BLaER1 treated with 17β-estradiol and CSF1 and Interleukin-3, amounts not matched to agents 10 nM and 100 nM (cell line): ENCODE results near the gene EVL.
A peak's percentile ranks its signal among the peaks of the same experiment; 100 is the strongest.

Experiments
- H3K27ac ChIP-seq, 11 experiments: shearing (Covaris generic); formaldehyde crosslinking; 2 replicates each; pipeline ENCODE4 v1.8.1; 2022
- H3K27me3 ChIP-seq, 11 experiments: shearing (Covaris generic); formaldehyde crosslinking; 2 replicates each; pipeline ENCODE4 v1.8.1; 2022
- H3K36me3 ChIP-seq, 11 experiments: shearing (Covaris generic); formaldehyde crosslinking; 2 replicates each; pipeline ENCODE4 v1.8.1; 2022
- H3K4me1 ChIP-seq, 10 experiments: shearing (Covaris generic); formaldehyde crosslinking; 2 replicates each; pipeline ENCODE4 v1.8.1; 2022
- H3K4me2 ChIP-seq, 11 experiments: shearing (Covaris generic); formaldehyde crosslinking; 2 replicates each; pipeline ENCODE4 v1.8.1; 2022
- H3K4me3 ChIP-seq, 10 experiments: shearing (Covaris generic); formaldehyde crosslinking; 2 replicates each; pipeline ENCODE4 v1.8.1; 2022
- H3K9ac ChIP-seq, 11 experiments: shearing (Covaris generic); formaldehyde crosslinking; 2 replicates each; pipeline ENCODE4 v1.8.1; 2022
- H3K9me3 ChIP-seq, 11 experiments: shearing (Covaris generic); formaldehyde crosslinking; replicated peaks in 1 of 11; 2 replicates each; pipeline ENCODE4 v1.8.1; 2022
- H4K20me1 ChIP-seq, 11 experiments: shearing (Covaris generic); formaldehyde crosslinking; 2 replicates each; pipeline ENCODE4 v1.8.1; 2022
- Cebpa-rat ChIP-seq, 11 experiments: shearing (Covaris generic); IDR thresholded peaks; 2 replicates each; pipeline ENCODE4 v1.8.1; 2022

Gene EVL

GRCh38 chr14:100078216-100078803 lies 13.1 kb downstream of the EVL start:
- H3K9me3 ChIP-seq, result no peaks in the 10 kb centered on the region
- peaks cover 96 to 100% (median 98%) of the 10 kb centered on the region in 10 experiments for H3K4me1 ChIP-seq
- peak overlapping the region in 8 of 11 experiments; percentile 17 to 52 (median 37); a peak in 12 of 22 replicates for H3K9ac ChIP-seq
- H3K4me3 ChIP-seq, result no peak overlapping the region; a peak in 1 of 20 replicates
- H3K4me2 ChIP-seq, result peak overlapping the region; percentile 56 to 100 (median 87)
- H4K20me1 ChIP-seq, result peaks cover 73 to 98% (median 93%) of the 10 kb centered on the region in 11 experiments
- H3K27ac ChIP-seq, result peak overlapping the region in 9 of 11 experiments; percentile 3 to 51 (median 32); a peak in 11 of 22 replicates
- no peaks in the 10 kb centered on the region for H3K27me3 ChIP-seq
- H3K36me3 ChIP-seq, result peaks cover 0 to 75% (median 6%) of the 10 kb centered on the region in 11 experiments; a peak in 8 of 22 replicates
- TF ChIP-seq Cebpa-rat (IDR thresholded peaks at IDR 0.05), result no peak

GRCh38 chr14:100078997-100079725 lies 13.9 kb downstream of the EVL start:
- no peaks in the 10 kb centered on the region for H3K27me3 ChIP-seq
- peaks cover 3 to 78% (median 13%) of the 10 kb centered on the region in 11 experiments; a peak in 20 of 22 replicates for H3K36me3 ChIP-seq
- H3K4me3 ChIP-seq, result no peak overlapping the region; a peak in 1 of 20 replicates
- TF ChIP-seq Cebpa-rat (IDR thresholded peaks at IDR 0.05), result no peak
- H3K9me3 ChIP-seq, result no peaks in the 10 kb centered on the region
- peaks cover 87 to 92% (median 90%) of the 10 kb centered on the region in 10 experiments for H3K4me1 ChIP-seq
- peak overlapping the region; percentile 56 to 100 (median 87) for H3K4me2 ChIP-seq
- H3K9ac ChIP-seq, result peak overlapping the region in 10 of 11 experiments; percentile 16 to 52 (median 34); a peak in 14 of 22 replicates
- peaks cover 74 to 100% (median 98%) of the 10 kb centered on the region in 11 experiments for H4K20me1 ChIP-seq
- peak overlapping the region in 9 of 11 experiments; percentile 3 to 51 (median 32); a peak in 15 of 22 replicates for H3K27ac ChIP-seq

DNA sequence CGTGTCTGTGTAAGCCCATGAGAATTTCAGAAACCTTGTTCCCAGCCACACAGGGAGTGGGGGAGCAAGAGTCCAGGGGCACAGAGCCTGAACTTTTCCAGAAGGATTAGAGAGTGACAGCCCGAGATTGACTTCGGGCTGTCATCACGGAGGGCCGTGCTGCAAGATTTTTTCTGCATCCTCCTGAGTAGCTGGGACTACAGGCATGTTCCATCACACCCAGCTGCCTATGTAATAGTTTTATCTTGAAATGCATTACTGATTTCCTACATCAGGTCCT lies 14.4 kb downstream of the EVL start:
- no peaks in the 10 kb centered on the region for H3K9me3 ChIP-seq
- H3K27ac ChIP-seq, result peak overlapping the region in 5 of 11 experiments; percentile 21 to 51 (median 47); a peak in 9 of 22 replicates
- peaks cover 8 to 78% (median 14%) of the 10 kb centered on the region in 11 experiments for H3K36me3 ChIP-seq
- peak overlapping the region; percentile 56 to 100 (median 87) for H3K4me2 ChIP-seq
- H3K4me3 ChIP-seq, result no peak overlapping the region; a peak in 1 of 20 replicates
- peaks cover 74 to 100% (median 99%) of the 10 kb centered on the region in 11 experiments for H4K20me1 ChIP-seq
- no peak for TF ChIP-seq Cebpa-rat (IDR thresholded peaks at IDR 0.05)
- no peaks in the 10 kb centered on the region for H3K27me3 ChIP-seq
- H3K9ac ChIP-seq, result peak overlapping the region in 7 of 11 experiments; percentile 16 to 52 (median 34); a peak in 8 of 22 replicates
- H3K4me1 ChIP-seq, result peaks cover 82 to 87% (median 84%) of the 10 kb centered on the region in 10 experiments

- Histone ChIP-seq H3K4me3 (no peak overlapping the region), H3K27me3 (no peaks in the 10 kb centered on the region), H3K4me2 (peak overlapping the region; percentile 44 to 100 (median 83)), H3K9me3 (no peaks in the 10 kb centered on the region), H4K20me1 (peaks cover 69 to 99% (median 94%) of the 10 kb centered on the region in 11 experiments), H3K36me3 (peaks cover 13 to 78% (median 19%) of the 10 kb centered on the region in 11 experiments), H3K27ac (no peak overlapping the region), H3K4me1 (peaks cover 77 to 82% (median 79%) of the 10 kb centered on the region in 10 experiments), H3K9ac (no peak overlapping the region; a peak in 1 of 22 replicates)
- no peak for TF ChIP-seq Cebpa-rat (IDR thresholded peaks at IDR 0.05)
Observed at GRCh38 chr14:100080206-100080605, 15.0 kb downstream of the EVL start.

DNA sequence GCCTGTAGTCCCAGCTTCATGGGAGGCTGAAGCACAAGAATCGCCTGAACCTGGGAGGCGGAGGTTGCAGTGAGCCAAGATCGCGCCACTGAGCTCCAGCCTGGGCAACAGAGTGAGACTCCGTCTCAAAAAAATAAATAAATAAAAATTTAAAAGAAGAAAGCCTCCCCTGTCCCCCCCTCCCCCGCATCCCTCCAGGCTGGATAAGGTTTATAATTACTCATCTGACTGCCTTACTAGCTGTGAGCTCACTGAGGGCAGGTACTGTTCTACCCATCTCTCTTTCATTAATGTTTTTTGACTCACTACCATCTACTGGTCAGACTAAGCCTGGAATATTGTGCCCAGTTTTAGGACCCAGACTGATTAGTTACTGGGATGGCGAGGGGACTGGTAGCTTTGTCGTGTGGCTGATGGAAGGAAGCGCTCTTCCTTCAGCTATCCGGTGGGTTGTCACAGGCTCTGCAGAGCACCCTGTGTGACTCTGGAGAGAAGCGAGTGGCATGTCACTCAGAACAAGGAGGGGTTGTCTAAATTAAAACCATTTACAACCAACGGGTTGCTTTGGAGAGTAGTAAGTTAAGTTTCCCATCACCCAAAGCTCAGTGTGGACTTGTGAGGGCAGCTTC lies 16.9 kb downstream of the EVL start:
- peak overlapping the region in 10 of 11 experiments; percentile 18 to 51 (median 38); a peak in 14 of 22 replicates for H3K9ac ChIP-seq

GRCh38 chr14:100082723-100083122 lies 17.5 kb downstream of the EVL start:
- Histone ChIP-seq H3K27ac (peak overlapping the region in 3 of 11 experiments; percentile 53 to 65 (median 63); a peak in 3 of 22 replicates), H3K4me2 (peak overlapping the region; percentile 68 to 100 (median 81); a peak in 21 of 22 replicates), H3K4me1 (peaks cover 51 to 57% (median 54%) of the 10 kb centered on the region in 10 experiments), H4K20me1 (peaks cover 55 to 100% (median 71%) of the 10 kb centered on the region in 11 experiments), H3K9me3 (no peaks in the 10 kb centered on the region), H3K4me3 (no peak overlapping the region), H3K27me3 (no peaks in the 10 kb centered on the region), H3K36me3 (peaks cover 38 to 85% (median 44%) of the 10 kb centered on the region in 11 experiments), H3K9ac (peak overlapping the region in 3 of 11 experiments; percentile 2 to 27 (median 20); a peak in 3 of 22 replicates)
- no peak for TF ChIP-seq Cebpa-rat (IDR thresholded peaks at IDR 0.05)

More for the DNA sequence above, 16.9 kb downstream of the EVL start:
- H3K4me1 ChIP-seq, result peaks cover 57 to 63% (median 60%) of the 10 kb centered on the region in 10 experiments
- H3K4me2 ChIP-seq, result peak overlapping the region; percentile 68 to 100 (median 81)
- no peaks in the 10 kb centered on the region for H3K9me3 ChIP-seq
- H4K20me1 ChIP-seq, result peaks cover 59 to 100% (median 76%) of the 10 kb centered on the region in 11 experiments
- peak overlapping the region in 8 of 11 experiments; percentile 31 to 65 (median 45); a peak in 14 of 22 replicates for H3K27ac ChIP-seq
- no peaks in the 10 kb centered on the region for H3K27me3 ChIP-seq
- no peak overlapping the region for H3K4me3 ChIP-seq
- no peak for TF ChIP-seq Cebpa-rat (IDR thresholded peaks at IDR 0.05)
- peaks cover 32 to 85% (median 38%) of the 10 kb centered on the region in 11 experiments for H3K36me3 ChIP-seq

- peaks cover 42 to 47% (median 44%) of the 10 kb centered on the region in 10 experiments for H3K4me1 ChIP-seq
- no peak for TF ChIP-seq Cebpa-rat (IDR thresholded peaks at IDR 0.05)
- H3K4me2 ChIP-seq, result no peak overlapping the region
- no peak overlapping the region for H3K27ac ChIP-seq
- no peak overlapping the region for H3K4me3 ChIP-seq
- no peaks in the 10 kb centered on the region for H3K27me3 ChIP-seq
- no peak overlapping the region for H3K9ac ChIP-seq
- H4K20me1 ChIP-seq, result peaks cover 53 to 100% (median 61%) of the 10 kb centered on the region in 11 experiments
- peaks cover 48 to 85% (median 54%) of the 10 kb centered on the region in 11 experiments for H3K36me3 ChIP-seq
- H3K9me3 ChIP-seq, result no peaks in the 10 kb centered on the region
Observed at GRCh38 chr14:100083706-100084105, 18.5 kb downstream of the EVL start.

DNA sequence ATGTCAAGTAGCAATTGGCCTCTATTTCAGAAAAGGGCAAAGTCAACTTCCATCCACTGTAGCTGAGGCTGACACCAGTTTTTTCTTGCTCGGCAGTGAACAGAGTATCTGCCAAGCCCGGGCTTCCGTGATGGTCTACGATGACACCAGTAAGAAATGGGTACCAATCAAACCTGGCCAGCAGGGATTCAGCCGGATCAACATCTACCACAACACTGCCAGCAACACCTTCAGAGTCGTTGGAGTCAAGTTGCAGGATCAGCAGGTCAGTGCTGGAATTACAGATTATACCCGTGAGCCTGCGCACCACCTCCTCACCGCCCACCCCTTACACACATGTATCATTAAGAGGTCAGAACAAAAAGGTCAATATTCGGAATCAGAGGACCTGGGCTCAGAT lies 19.4 kb downstream of the EVL start:
- Histone ChIP-seq H3K4me3 (no peak overlapping the region), H4K20me1 (peaks cover 44 to 100% (median 54%) of the 10 kb centered on the region in 11 experiments), H3K9me3 (no peaks in the 10 kb centered on the region), H3K4me2 (no peak overlapping the region), H3K4me1 (peaks cover 33 to 38% (median 35%) of the 10 kb centered on the region in 10 experiments), H3K27ac (no peak overlapping the region), H3K27me3 (no peaks in the 10 kb centered on the region), H3K9ac (no peak overlapping the region), H3K36me3 (peaks cover 57 to 88% (median 62%) of the 10 kb centered on the region in 11 experiments)
- TF ChIP-seq Cebpa-rat (IDR thresholded peaks at IDR 0.05), result no peak
